WI38 (cell line): Measurements from ENCODE around the gene C19orf53.

Source experiments
- H3K4me3 ChIP-seq: 2 replicates; pipeline ENCODE4 v1.5.1; 2011; ENCODE audit warnings: low read depth, mild to moderate bottlenecking, control low read depth, low read length
- TF ChIP-seq, protein P1 (sequence below): IDR thresholded peaks from 2 replicates; pipeline ENCODE4 v1.5.1; 2012; ENCODE audit warnings: low read depth, mild to moderate bottlenecking, control low read depth, low read length

Gene C19orf53

GRCh38 chr19:13821292-13821691, 47.0 kb downstream of the C19orf53 start:
- TF ChIP-seq, protein P1, sequence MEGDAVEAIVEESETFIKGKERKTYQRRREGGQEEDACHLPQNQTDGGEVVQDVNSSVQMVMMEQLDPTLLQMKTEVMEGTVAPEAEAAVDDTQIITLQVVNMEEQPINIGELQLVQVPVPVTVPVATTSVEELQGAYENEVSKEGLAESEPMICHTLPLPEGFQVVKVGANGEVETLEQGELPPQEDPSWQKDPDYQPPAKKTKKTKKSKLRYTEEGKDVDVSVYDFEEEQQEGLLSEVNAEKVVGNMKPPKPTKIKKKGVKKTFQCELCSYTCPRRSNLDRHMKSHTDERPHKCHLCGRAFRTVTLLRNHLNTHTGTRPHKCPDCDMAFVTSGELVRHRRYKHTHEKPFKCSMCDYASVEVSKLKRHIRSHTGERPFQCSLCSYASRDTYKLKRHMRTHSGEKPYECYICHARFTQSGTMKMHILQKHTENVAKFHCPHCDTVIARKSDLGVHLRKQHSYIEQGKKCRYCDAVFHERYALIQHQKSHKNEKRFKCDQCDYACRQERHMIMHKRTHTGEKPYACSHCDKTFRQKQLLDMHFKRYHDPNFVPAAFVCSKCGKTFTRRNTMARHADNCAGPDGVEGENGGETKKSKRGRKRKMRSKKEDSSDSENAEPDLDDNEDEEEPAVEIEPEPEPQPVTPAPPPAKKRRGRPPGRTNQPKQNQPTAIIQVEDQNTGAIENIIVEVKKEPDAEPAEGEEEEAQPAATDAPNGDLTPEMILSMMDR = no peak
- no peak overlapping the region for H3K4me3 ChIP-seq

DNA sequence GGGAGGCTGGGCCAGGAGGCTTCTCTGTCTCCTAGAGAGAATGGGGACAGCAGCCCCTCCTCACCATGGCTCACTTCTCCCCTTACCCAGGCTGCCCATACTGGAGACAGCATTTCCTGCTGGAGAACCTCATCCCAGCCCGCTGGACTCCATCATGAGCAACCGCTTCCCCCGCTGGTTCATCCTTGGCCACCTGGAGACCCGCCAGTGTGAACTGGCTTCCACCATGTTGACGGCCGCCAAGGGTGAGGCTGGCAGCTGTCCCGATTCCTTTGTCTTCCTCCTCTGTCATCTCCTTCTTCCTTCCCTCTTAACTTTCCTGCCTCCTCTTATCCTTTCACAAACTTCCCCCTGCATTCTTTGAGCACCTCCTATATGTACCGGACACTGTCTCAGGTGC, 49.0 kb downstream of the C19orf53 start:
- TF ChIP-seq, protein P1 = no peak
- no peak overlapping the region for H3K4me3 ChIP-seq

DNA sequence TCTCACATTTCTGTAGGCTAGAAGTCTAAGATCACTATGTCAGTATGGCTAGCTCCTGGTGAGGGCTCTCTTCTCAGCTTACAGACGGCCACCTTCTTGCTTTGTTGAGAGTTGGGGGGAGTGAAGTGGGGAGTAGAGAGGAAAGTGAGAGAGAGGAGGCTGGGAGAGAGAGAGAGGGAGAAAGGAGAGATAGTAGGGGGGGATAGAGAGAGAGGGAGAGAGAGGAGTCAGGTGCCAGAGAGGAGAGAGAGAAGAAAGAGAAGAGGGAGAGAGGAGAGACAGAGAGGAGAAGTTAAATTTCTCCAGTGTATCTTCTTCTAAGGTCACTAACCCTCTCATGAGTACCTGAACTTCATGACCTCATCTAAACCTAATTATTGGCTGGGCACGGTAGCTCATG, 49.6 kb downstream of the C19orf53 start:
- TF ChIP-seq, protein P1 = no peak
- H3K4me3 ChIP-seq = no peak overlapping the region

DNA sequence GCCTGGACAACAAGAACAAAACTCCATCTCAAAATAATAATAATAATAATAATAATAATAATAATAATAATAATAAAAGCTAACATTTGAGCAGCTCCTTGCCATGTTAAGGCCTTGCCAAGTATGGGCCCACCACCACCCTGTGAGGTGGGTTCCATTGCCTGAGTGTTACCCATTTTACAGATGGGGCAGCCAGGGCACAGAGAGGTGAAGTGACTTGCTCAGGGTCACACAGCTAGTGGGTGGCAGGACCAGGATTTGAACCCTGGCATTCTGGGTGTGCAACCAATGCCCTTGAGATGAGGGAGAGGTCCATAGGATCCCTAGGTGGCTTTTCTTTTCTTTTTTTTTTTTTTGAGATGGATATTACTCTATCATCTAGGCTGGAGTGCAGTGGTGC, 50.4 kb downstream of the C19orf53 start:
- TF ChIP-seq, protein P1 = no peak
- no peak overlapping the region for H3K4me3 ChIP-seq

- TF ChIP-seq, protein P1 = no peak
- H3K4me3 ChIP-seq = no peak overlapping the region
These were observed 51.5 kb downstream of the C19orf53 start for GRCh38 chr19:13825489-13826441.

- TF ChIP-seq, protein P1 = no peak
- no peak overlapping the region for H3K4me3 ChIP-seq
These were observed 52.5 kb downstream of the C19orf53 start for GRCh38 chr19:13826652-13827235.

GRCh38 chr19:13827656-13828055, 53.4 kb downstream of the C19orf53 start:
- H3K4me3 ChIP-seq = no peak overlapping the region
- TF ChIP-seq, protein P1 = no peak
